ENCODE measurements around the gene SNX11.
A peak's percentile ranks its signal among the peaks of the same experiment; 100 is the strongest.

SNX11 gene

DNA sequence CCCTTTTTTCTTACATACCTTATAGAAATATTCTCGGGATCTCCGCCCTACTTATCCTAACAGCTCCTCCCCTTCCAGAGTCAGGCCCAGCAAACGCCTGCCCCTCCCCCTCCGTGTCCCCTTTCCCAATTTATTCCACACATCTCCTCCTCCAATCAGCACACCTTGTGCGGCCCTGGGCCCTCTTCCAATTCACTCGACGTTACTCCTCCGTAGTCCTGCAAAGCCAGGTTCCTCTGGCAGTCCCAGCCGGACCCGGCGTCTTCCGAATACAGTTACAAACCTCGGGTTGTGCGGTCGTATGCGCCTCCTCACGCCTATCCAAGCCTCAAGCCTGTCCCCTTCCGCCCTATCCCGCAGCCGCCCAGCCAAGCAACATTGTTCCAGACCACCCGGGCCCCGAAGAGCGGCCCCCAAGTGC lies 7.0 kb upstream of the SNX11 start:
- DNase-seq, result peak; percentile 83

GRCh38 chr17:48101012-48101720 lies 6.4 kb upstream of the SNX11 start, which contains the start of gene CBX1:
TSS of gene CBX1 (minus strand) at chr17:48101478. CDS start at chr17:48077004, 24,474 bp downstream.
- DNase-seq, result peak; percentile 100

- no peak for DNase-seq
Observed at GRCh38 chr17:48102043-48102750, 5.4 kb upstream of the SNX11 start.

GRCh38 chr17:48102798-48103715 lies 4.5 kb upstream of the SNX11 start:
- DNase-seq, result peak; percentile 43

DNA sequence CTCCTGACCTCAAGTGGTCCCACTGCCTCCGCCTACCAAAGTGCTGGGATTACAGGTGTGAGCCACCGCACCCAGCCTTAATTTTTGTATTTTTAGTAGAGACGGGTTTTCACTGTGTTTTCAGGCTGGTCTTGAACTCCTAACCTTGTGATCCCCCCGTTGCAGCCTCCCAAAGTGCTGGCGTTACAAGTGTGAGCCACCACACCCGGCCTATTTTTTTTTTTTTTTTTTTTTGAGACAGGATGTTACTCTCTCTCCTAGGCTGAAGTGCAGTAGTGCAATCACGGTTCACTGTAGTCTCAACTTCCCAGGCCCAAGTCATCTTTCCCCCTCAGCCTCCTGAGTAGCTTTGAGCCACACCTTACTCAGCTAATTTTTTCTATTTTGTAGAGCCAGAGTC lies 3.1 kb upstream of the SNX11 start:
- no peak for DNase-seq

DNA sequence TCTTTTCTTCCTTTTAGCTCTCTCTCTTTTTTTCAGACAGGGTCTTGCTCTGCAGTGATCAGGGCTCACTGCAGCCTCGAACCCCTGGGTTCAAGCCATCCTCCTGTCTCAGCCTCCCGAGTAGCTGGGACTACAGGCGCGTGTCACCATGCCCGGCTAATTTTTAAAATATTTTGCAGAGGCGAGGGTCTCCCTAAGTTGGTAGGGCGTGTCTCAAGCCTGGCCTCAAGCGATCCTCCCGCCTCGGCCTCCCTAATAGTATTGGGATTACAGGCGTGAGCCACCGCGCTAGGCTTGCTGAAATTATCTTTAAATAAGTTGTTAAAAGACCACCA lies 797 bp upstream of the SNX11 start:
- DNase-seq, result no peak

DNA sequence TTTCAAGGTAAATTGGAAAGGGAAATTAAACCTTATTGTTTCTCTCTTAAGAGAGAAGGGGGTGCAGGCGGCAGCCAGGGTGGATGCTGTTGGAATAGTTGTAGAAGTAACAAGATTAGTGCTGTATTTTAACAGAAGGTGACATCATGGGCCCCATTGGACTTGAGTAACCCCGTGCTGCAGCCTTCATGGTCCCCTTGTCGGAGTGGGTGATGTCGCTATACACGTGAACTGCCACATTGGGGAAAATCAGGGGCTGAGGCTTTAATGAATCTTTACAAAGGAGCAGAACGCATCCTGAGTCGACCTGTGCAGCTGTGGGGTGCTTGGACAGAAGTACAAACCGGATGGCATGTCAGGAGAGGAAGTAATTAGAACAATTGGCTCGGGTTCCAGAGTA lies 3.2 kb downstream of the SNX11 start:
- no peak for DNase-seq

DNA sequence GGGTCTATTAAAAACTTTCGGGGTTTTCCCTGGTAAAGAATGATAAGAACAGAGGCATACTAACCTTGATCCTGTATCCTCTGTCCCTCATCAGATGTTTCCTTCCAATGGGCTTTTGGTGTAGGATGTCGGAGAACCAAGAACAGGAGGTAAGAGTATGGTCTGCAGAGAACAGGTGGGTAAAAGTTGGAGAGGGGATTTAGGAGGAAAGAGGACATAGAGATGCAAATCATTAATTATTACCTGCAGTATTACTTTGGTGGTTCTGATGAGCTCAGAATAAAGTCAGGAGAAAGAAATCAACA lies 4.3 kb downstream of the SNX11 start:
- no peak for DNase-seq

- DNase-seq, result no peak
Observed at GRCh38 chr17:48113201-48113676, 5.7 kb downstream of the SNX11 start.

DNA sequence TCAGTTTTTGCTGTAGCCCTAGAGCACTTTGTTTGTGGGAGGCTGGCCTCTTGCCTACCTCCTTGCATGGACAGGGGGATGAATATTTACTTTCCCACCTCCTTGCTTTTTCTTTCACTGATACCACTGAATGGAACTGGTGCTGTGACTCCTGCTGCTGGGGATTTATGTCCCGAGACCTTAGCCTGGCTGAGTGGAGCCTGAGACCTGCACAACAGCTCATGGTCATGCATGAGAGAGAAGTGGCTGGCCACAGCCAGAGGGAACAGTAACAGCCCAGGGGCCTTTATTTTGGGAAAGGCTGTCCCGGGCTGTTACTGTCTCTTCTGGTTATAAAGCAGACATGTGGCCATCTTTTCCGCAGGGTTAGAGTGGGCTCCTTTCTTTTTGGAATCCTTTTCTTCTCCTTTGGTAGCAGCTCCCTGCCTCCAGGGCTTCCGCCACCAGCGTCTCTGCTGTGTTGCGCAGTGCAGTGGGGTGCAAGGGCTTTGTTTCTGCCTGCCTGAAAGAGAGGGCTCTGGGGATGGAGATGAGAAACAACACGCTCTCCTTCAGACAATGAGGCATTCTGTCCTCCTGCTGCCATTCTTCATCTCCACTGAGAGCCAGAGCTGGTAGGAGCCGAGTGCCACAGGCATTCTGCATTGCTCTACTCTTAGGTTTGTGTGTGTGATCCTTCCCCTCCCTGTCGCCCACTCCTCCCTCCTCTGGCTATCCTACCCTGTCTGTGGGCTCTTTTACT lies 14.5 kb downstream of the SNX11 start:
- no peak for DNase-seq

DNA sequence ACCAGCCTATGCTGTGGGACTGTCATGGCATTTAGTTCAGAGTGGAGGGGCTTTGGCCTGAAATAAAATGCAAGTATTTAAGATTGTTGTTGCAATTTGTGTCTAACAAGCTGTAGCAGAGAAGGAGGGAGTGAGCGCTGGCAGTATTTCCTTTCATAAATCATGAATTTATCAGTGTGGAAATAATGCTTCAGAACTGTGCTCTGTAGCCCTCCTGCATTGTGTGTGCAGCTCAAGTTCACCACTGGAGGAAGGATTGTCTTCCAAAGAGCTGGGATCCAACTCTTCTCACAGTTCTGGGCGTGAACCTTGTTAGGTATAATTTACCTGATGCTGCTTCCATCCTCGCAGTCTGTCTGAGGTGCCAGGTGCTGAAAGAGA lies 15.1 kb downstream of the SNX11 start:
- DNase-seq, result no peak

DNA sequence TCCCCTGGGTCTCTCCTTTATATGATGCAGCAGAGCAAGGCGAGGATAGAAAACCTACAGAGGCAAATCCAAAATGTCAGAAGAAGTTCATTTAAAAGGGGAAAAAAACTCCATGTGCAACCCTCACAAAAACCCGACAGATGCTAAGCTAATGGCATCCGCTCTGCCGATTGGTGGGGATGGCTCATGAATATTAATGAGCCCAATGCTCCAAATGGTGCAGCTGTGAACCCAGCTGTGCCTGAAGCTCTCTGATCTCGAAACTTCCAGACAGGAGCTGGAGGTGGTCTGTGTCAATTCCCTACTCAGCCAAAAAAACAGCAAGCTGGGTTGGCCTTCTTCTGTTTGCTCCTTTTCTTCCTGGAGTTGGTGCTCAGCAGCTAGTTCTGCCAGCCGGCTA lies 15.5 kb downstream of the SNX11 start:
- no peak for DNase-seq

GRCh38 chr17:48123776-48124388 lies 16.3 kb downstream of the SNX11 start:
- no peak for DNase-seq

GRCh38 chr17:48125829-48126531 lies 18.4 kb downstream of the SNX11 start:
- no peak for DNase-seq

GRCh38 chr17:48126532-48126850 lies 18.9 kb downstream of the SNX11 start:
- no peak for DNase-seq

- DNase-seq, result peak; percentile 83
Observed at GRCh38 chr17:48127371-48128051, 19.9 kb downstream of the SNX11 start.

- DNase-seq, result no peak
Observed at GRCh38 chr17:48128400-48128799, 20.8 kb downstream of the SNX11 start.

GRCh38 chr17:48129981-48130380 lies 22.4 kb downstream of the SNX11 start:
- no peak for DNase-seq

DNA sequence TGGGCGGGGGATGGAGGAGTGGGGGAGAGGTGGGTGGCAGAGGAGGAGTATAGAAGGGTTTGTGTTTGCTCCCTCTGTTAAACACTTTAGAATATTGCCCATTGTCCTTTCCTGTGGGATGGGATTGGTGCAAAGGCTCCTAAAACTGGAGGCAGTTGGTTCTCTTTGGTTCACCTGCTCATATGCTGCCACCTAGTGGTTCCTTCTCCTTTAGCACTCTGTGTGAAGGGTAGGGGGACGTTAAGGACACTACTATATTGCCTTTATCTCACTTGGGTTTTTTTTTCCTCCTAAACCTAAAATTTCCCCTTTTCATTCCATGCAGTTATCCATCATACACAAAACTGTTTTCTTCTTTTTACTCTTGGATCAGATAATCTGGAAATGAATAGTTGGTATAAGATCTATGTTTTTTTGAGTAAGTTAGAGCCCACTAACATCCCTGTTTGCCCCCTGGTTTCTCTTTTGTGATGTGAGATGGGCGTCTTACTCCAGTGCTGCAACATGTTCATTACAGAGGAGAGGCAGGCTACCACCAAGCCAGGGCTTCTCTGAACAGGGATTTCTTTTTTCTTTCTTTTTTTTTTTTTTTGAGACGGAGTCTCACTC lies 23.8 kb downstream of the SNX11 start:
- peak; percentile 90 for DNase-seq

DNA sequence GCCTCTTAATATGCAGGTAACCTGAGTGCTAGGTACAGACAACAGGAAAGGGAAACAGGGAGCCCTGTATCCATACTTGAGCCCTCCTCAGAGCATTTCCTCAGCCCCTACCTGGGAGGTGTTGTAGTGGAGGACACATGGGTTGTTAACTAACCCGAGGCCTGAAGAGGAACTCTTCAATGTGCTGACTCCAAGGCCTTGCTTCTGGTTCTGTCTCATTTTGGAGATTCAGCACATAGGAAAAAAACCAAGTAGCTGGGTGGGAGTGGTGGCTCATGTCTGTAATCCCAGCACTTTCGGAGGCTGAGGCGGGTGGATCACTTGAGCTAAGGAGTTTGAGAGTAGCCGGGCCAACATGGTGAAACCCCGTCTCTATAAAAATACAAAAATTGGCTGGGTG lies 24.8 kb downstream of the SNX11 start:
- DNase-seq, result no peak

GRCh38 chr17:48134912-48135480 lies 27.4 kb downstream of the SNX11 start:
- DNase-seq, result no peak
